ENCODE measurements around the gene L3MBTL2. TPM values are rescaled to one million over a fixed set of nuclear protein-coding genes. Genes with fewer than 3 reads are reported as not detected.

L3MBTL2 gene
- total and polyA plus RNA-seq, 2 of the 13 experiments (the other 11 are each of a cell fraction or from before 2014, with no cell fraction given), result 13.8 to 33.7 TPM

GRCh38 chr22:41237707-41238569 is 32.8 kb downstream of the L3MBTL2 start:
- CTCF ChIA-PET (ENCODE audit: low intra/inter-chr PET ratio, low total read pairs), result no interaction called here
- H3K4me3 ChIP-seq (replicated peaks in 1 of 3; ENCODE audit: insufficient read depth in 1 of 3, low read depth in 2 of 3, low read length in 3 of 3), result no peak overlapping the region
- in situ Hi-C loops (cut with HindIII; ENCODE audit: extremely low pct_ligation_motif_present, low pct_unique_long_range_greater_than_20kb), result no loop called here
- H2AFZ ChIP-seq (ENCODE audit: low read length), result no peak overlapping the region
- no TSS peak for BruUV-seq (replicated peaks)
- H3K79me2 ChIP-seq (ENCODE audit: insufficient read depth, low read length), result no peaks in the 10 kb centered on the region
- intact Hi-C loops (cut with micrococcal nuclease; ENCODE audit: unreplicated experiment), result loop anchor here (5.0 kb wide), 1 partner anchor 49 kb away; the partner anchor contains the start of gene RANGAP1
- ATAC-seq (no peak), DNase-seq (ENCODE audit: low spot score) (no peak), FAIRE-seq (no peak)
- POLR2A ChIA-PET, result interaction anchor here (0.6 kb wide), 1 partner anchor 15 kb away, joined by 3 read pairs; no protein-coding TSS in a partner anchor
- no peaks in the 10 kb centered on the region for H3K36me3 ChIP-seq (replicated peaks in 1 of 2; ENCODE audit: control insufficient read depth in 1 of 2, insufficient read depth in 2 of 2, low read length in 2 of 2)
- H3K27me3 ChIP-seq (ENCODE audit: control insufficient read depth in 1 of 2, insufficient read depth in 2 of 2, low read length in 2 of 2), result no peaks in the 10 kb centered on the region
- 97% methylated on average over 30 of the region's 97 CpGs for WGBS (ENCODE audit: low lambda C conversion rate)
- no peaks in the 10 kb centered on the region for H4K20me1 ChIP-seq (ENCODE audit: insufficient read depth, low read length)
- H3K9ac ChIP-seq (ENCODE audit: insufficient read depth, low read depth, low read length), result no peak overlapping the region
- no peaks in the 10 kb centered on the region for H3K9me3 ChIP-seq (ENCODE audit: low read length)
- H3K4me1 ChIP-seq (ENCODE audit: insufficient read depth, low read length), result peaks cover 32% of the 10 kb centered on the region
- H3K27ac ChIP-seq (ENCODE audit: extremely low read length, insufficient read depth, low read length), result no peak overlapping the region
- no peak overlapping the region for H3K4me2 ChIP-seq (ENCODE audit: low read depth, low read length)
- TF ChIP-seq ATF6 (CRISPR knock-in tag; conservative IDR thresholded peaks at IDR 0.05) (no peak), ZNF280B (CRISPR knock-in tag; IDR thresholded peaks at IDR 0.05; ENCODE audit: borderline replicate concordance) (no peak), SETDB1 (CRISPR knock-in tag; IDR thresholded peaks at IDR 0.05; ENCODE audit: borderline replicate concordance) (no peak), THRA (CRISPR knock-in tag; IDR thresholded peaks at IDR 0.05; ENCODE audit: borderline replicate concordance) (no peak), KLF15 (CRISPR knock-in tag; IDR thresholded peaks at IDR 0.05; ENCODE audit: borderline replicate concordance) (no peak), REXO4 (CRISPR knock-in tag; IDR thresholded peaks at IDR 0.05; ENCODE audit: borderline replicate concordance) (no peak), ZFAT (CRISPR knock-in tag; conservative IDR thresholded peaks at IDR 0.05) (no peak), HMGXB4 (CRISPR knock-in tag; IDR thresholded peaks at IDR 0.05; ENCODE audit: borderline replicate concordance in 1 of 2, low read depth in 1 of 2) (no peak), HOXA7 (CRISPR knock-in tag; IDR thresholded peaks at IDR 0.05) (no peak), HDAC2 (CRISPR knock-in tag; IDR thresholded peaks at IDR 0.05) (no peak), POLR2A (IDR thresholded peaks at IDR 0.05; ENCODE audit: insufficient read depth in 1 of 2, low read depth in 2 of 2, low read length in 2 of 2) (no peak), SSRP1 (CRISPR knock-in tag; IDR thresholded peaks at IDR 0.05) (no peak), SKI (IDR thresholded peaks at IDR 0.05; ENCODE audit: partially characterized antibody) (no peak)
